ENCODE results near the gene PAQR5.

GRCh38 chr15:69340243-69340900, 41.7 kb downstream of the PAQR5 start:
- no peak for TF ChIP-seq CTCF (IDR thresholded peaks at IDR 0.05)
- TF ChIP-seq CDX4 (CRISPR knock-in tag; IDR thresholded peaks at IDR 0.05; ENCODE audit: borderline replicate concordance): no peak
- TF ChIP-seq TP53 (CRISPR knock-in tag; IDR thresholded peaks at IDR 0.05): no peak
- TF ChIP-seq USF2 (CRISPR knock-in tag; IDR thresholded peaks at IDR 0.05): no peak
- TF ChIP-seq ZNF263 (CRISPR knock-in tag; IDR thresholded peaks at IDR 0.05; ENCODE audit: low read depth): no peak
- no peak for TF ChIP-seq MAX (CRISPR knock-in tag; IDR thresholded peaks at IDR 0.05)

Measured in WTC11 (cell line).